GM08714 (cell line): ENCODE measurements around the gene C10orf105.

Experiments
- H3K4me3 ChIP-seq: fragments of 200-500 bp; sonication (Bioruptor generic); 2 replicates; pipeline ENCODE4 v1.5.1; 2014; ENCODE audit warnings: mild to moderate bottlenecking, low read length, inconsistent platforms
- ZNF274 ChIP-seq: IDR thresholded peaks from 2 replicates; pipeline ENCODE4 v1.6.1; 2012; ENCODE audit warnings: mild to moderate bottlenecking, low read depth, low read length

Gene C10orf105

DNA sequence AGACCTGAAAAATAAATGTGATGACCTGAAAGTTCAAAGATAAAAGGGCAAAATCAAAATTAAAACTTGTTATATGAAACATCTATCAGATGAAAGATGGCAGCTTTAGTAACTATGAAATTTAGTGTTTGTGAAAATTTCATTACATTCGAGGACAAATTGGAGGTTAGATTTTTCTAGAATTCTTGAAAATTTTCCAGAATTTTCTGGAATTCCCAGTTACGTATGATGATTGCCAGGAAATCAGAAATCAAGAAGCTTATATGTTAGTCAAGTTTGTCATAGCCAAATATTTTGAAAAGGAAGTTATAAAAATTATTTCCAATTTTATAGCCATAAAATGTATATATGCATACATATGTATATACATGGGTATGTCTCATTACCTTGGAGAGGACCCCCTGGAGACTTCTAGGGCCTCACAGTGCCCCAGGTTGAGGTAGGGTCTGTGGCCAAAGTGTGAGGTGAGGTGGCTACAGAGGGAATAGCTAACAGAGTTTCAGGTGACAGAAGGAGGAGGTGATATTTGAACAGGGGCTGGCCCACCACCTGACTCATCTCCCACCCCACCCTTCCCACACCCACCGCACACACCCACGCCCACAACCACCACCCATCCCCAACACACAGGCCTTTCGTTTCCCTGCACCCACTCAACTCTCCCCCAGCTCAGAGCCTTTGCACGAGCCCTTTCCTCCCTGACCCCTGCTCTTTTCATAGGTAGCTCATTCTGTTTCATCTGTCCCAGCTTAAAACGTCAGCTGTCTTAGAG, 21.5 kb downstream of the C10orf105 start:
- H3K4me3 ChIP-seq = no peak overlapping the region
- no peak for TF ChIP-seq ZNF274

DNA sequence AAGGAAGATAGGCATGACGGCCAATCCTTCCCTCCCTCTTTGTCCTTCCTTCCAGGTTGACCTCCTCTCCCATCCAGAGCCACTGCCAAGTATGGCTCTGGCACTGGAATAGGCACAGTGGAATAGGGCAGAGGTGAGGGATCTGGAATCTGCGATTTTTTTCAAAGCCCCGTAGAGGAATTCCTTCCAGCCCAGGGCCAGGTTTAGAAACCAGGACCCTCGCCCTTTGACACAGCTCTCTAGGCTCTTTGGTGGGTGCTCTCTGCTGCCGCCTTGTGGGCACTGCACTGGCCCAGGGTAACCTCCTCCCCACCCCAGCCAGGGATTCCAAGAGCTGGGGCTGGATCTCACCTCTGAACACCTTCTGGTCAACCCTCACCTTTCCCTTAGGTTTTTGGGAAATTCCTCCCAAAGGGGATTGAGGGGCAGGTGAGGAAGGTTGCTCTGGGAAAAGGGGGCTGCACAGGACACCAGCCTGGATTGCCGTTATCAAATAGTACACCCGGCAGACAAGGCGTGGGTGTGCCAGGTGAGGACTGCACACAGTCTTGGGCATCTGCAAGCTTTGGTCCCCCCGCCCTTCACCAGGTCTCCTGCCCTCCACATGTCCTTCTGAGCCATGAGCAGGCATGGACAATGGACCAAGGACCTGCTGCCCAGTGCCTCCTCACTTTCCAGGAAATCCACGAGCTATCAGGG, 22.8 kb downstream of the C10orf105 start:
- no peak overlapping the region for H3K4me3 ChIP-seq
- no peak for TF ChIP-seq ZNF274

DNA sequence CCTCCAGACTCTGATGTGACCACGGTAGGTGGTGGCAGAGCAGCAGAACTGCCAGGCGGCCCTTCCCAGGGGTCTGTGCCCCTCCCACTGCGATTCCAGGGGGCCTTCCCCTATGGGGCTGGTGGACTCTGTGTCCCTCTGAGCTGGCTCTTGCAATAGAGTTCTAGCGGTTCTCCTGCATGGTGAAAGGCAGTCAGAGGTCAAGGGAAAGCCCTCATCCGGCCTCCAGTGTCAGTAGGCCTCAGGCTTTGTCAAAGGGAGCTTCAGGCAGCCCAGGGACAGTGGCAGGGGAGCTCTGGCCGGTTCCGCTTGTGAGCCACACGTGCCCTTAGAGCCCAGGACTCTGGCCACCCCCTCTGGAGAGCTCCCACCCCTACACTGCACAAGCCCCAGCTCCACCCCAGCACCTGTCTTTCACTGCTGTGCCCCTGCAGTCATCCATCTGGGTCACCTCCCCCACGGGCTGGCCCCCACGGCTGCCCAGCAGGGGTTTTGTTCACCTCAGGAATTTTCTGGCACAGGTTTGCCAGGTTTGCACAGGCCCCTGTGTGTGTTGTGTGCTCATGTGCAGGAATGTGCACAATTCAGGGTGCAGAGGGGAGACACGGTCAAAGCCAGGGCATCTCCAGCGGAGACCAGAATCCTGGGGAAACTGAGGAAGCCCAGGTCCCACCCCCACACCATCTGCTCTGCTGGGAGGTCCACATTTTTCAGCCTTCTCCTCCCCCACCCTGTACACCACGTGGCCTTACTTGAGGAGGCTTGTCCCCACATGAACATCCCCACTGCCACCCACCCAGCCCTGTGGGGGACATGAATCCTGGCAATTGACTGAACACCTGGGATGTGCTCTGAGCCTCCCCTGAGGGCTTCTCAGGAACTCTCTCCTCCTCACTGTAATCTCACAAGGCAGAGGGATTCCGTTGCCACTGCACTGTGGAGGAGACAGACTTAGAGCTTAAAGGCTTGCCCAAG, 23.8 kb downstream of the C10orf105 start:
- H3K4me3 ChIP-seq = no peak overlapping the region
- TF ChIP-seq ZNF274 = no peak

DNA sequence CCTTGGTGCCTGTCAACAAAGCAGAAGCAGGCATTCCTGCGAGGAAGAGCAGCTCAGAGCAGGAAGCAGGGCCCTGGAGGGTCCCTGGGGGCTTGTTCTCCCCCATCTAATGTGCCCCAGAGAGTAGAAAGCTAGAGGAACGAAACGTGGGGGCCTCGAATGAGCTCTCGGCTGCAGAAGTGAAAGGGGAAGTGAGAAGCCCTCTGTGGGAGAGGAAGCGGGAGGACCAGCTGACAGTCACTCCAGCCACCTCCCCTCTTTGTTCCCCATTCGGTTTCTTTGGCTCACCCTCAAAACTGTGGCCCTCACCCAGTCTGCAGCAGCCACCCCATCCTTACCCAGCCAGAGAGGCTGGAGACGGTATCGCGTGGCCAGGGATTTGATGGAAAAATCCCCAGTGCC, 25.0 kb downstream of the C10orf105 start:
- TF ChIP-seq ZNF274 = no peak
- H3K4me3 ChIP-seq = no peak overlapping the region

DNA sequence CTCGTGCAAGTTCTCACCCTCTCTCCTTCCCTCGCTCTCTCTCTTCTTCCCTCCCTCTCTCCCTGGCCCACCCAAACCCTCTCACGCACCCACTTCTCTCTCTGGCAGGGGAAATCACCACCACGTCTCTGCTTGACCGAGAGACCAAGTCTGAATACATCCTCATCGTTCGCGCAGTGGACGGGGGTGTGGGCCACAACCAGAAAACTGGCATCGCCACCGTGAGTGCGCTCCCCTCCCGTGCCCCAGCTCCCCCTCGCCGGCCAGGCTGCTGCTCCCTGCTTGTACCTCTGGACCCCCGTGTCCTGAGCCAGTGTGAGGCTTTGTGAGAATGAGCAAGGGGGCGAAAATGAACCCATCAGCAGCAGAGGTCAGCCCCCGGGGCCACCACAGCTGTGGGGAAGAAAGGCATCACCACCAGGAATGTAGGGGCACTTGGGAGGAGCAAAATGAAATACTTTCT, 25.5 kb downstream of the C10orf105 start:
- TF ChIP-seq ZNF274 = no peak

DNA sequence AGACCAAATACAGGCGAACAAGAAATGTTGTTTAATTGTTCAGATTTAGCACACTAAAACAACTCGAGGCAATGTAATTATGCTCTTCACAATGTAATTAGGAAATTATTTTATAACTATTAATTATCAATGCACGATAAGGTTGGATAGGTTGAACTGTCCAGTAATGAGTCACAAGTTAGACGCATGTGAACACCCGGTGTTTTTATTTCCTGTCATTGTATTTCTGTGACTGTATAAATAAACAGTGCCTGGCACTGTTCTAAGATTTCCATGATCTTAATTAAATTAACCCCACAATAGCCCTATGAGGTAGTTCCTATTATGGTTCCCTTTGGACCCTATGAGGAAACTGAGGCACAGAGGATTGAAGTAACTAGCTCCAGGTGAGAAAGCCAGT, 26.2 kb downstream of the C10orf105 start:
- H3K4me3 ChIP-seq = no peak overlapping the region
- no peak for TF ChIP-seq ZNF274

More for the DNA sequence above, 25.5 kb downstream of the C10orf105 start:
- no peak overlapping the region for H3K4me3 ChIP-seq

DNA sequence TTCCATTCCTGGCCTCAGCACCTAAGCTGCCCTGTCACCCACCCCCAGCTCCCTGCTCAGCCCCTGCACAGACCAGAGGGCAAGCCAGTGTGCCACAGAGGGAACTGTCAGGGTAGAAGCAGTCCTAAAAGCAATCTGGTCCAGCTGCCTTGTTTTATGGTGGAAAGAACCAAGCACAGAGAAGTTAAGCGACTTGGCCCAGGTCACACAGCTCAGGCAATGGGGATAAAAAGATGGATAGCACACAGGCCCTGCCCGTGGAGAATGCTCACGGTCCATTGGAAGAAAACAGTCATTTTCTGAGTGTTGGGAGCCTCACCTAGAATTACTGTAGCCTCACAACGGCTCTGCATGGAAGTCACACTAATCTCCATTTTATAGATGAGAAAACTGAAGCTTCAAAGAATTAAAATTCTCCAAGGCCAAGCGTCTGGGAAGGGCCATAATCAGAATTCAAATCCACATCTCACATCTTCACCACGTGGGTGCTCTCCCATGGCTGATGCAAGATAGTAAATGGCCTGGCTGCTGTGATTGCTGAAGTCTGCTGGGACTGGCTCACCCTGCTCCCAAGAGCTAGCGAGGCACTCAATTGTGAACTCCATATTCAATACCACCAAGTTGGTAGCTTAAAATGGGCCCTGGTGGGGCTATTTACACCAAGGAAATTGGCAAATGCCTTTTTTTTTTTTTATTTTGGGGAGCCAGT, 26.8 kb downstream of the C10orf105 start:
- TF ChIP-seq ZNF274 = no peak
- no peak overlapping the region for H3K4me3 ChIP-seq

DNA sequence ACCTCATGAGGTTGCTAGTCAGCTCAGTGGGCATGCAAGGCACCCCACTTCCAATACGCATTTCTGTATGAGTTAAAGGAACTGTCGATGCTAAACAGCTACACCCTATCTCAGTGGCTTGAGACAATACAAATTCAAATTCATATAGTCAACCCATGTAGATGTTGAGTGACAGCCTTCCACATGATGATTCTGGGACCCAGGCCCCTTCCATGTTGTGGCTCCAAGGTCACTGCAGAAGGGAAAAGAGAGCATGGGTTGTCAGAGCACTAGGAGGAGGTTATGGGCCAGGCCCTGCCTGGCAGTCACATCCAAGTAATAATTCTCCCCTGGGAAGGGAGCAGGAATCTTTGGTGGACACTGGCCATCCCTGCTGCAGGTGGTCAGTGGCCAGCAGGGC, 28.2 kb downstream of the C10orf105 start:
- H3K4me3 ChIP-seq = no peak overlapping the region
- no peak for TF ChIP-seq ZNF274

DNA sequence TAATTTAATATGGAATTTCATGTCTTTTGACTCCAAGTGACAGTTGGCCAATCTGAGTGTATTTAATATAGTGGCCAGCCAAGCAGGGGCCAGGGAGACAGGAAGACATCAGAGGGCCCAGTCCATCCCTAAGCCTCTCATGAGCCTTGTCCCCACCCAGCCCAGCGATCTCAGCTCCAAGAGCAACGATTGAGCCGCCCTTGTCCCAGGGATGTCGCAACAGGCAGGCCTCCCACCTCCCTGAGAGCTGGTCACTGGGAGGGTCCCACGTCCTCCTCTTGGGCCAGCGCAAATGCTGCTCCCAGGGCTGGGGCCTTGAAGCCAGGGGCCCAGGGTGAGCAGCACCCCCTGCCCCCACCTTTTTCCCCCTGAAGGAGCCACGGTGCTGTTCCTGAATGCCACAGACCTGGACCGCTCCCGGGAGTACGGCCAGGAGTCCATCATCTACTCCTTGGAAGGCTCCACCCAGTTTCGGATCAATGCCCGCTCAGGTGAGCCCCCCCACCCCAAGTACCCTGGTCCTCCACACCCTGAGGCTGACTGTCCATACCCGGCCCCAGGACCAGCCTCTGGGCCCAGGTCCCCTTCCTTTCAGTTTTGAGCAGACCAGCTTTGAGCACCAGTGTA, 29.4 kb downstream of the C10orf105 start:
- H3K4me3 ChIP-seq = no peak overlapping the region
- TF ChIP-seq ZNF274 = no peak

DNA sequence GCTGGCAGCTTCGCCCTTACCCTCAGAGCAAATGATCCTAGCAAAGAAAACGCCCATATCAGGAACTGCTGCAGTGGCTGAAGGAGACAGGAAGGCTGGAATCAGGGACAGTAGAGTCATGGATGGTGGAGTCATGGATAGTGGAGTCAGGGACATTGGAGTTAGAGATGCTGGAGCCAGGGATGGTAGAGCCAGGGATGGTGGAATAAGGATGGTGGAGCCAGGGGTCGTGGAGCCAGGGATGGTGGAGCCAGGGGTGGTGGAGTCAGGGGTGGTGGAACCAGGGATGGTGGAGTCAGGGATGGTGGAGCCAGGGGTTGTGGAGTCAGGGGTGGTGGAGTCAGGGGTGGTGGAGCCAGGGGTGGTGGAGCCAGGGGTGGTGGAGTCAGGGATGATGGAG, 31.3 kb downstream of the C10orf105 start:
- TF ChIP-seq ZNF274 = no peak
- no peak overlapping the region for H3K4me3 ChIP-seq

DNA sequence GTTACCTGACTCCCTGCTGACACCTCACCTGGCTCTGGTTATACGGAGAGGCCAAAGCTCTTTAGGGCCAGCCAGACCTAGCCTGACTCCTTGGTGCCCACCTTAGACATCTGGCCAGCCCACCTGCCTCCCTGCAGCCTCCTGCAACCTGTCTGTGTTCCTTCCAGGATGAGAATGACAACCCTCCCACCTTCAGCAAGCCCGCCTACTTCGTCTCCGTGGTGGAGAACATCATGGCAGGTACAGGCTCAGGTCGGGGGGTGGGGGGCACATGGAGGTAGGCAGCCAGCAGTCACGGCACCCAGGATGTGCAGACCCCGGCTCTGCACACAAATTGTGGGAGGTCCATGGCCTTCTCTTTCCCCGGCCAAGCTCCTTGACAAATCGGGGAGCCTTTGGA, 32.1 kb downstream of the C10orf105 start:
- TF ChIP-seq ZNF274 = no peak
- H3K4me3 ChIP-seq = no peak overlapping the region

DNA sequence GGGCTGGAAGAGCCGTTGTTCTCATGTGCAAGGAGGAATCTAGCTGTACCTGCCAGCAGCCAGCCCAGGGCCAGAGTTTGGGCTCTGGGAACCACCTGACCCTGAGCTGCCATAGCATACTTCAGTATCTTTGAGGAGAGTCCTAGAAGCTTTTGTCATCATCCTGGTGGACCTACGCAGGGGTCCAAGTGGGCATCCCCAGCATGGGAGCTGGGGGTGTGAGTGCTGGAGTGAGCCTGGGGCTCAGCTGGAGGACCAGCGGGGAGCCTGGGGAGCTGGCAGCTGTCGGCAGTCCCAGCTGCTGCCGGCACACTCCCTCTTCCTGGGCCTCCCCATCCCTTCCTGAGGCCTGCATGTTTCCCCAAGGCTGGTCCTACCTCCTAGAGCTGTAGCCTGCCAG, 32.5 kb downstream of the C10orf105 start:
- no peak overlapping the region for H3K4me3 ChIP-seq
- TF ChIP-seq ZNF274 = no peak

DNA sequence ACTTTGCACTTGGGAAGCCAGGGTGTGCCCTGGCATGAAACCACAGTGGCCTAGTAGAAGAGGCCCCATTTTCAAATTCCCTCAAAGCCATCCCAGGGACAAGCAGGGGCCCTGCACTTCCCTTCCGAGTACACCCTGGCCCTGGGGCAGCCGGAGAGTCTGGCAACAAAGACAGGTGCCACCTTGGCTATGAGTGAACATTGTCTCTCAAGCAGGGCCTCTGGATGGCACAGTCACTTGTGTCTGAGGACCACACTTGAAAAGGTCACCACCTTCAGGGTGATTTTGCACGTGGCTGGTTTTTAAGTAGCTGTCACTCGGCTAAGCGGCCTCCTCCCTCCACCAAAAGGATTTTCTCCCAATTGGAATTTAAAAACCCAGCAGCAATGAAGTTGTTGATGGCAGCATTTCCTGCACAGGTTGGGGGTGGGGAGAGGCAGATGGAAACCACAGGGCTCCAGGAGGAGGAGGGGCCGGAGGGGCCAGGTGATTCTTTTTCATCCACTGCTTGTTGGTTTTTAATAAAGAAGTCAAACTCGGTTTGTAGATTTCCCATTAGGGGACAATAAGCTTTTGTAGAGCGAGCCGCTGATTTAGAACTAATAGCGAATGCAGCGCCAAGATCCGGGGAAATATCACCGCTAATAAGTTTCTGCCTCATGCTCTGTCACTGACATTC, 33.9 kb downstream of the C10orf105 start:
- no peak for TF ChIP-seq ZNF274
- H3K4me3 ChIP-seq = no peak overlapping the region
